ENCODE results near the gene SGCG.

The SGCG gene

DNA sequence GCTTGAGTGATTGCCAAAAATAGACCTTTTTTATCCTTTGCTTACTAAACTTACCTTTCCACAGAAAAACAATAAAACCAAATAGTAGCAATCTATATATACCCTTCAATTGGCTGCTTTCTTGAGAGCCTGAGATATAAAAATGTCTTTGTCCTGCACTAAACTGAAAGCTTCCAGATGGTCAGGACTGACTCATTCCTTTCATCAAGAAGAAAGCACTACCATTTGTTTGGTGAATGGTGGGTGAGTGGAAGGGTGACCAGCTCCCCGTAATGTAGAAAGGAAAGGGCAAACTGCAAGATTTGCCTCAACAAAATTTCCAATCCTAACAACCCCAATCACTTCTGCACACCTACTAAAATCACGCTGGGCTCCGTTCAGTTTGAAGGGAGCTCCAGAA, 184.9 kb downstream of the SGCG start:
- TF ChIP-seq, protein P1, sequence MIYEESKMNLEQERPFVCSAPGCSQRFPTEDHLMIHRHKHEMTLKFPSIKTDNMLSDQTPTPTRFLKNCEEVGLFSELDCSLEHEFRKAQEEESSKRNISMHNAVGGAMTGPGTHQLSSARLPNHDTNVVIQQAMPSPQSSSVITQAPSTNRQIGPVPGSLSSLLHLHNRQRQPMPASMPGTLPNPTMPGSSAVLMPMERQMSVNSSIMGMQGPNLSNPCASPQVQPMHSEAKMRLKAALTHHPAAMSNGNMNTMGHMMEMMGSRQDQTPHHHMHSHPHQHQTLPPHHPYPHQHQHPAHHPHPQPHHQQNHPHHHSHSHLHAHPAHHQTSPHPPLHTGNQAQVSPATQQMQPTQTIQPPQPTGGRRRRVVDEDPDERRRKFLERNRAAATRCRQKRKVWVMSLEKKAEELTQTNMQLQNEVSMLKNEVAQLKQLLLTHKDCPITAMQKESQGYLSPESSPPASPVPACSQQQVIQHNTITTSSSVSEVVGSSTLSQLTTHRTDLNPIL (CRISPR knock-in tag; IDR thresholded peaks at IDR 0.05; ENCODE audit: low read depth) = no peak
- TF ChIP-seq, protein P2, sequence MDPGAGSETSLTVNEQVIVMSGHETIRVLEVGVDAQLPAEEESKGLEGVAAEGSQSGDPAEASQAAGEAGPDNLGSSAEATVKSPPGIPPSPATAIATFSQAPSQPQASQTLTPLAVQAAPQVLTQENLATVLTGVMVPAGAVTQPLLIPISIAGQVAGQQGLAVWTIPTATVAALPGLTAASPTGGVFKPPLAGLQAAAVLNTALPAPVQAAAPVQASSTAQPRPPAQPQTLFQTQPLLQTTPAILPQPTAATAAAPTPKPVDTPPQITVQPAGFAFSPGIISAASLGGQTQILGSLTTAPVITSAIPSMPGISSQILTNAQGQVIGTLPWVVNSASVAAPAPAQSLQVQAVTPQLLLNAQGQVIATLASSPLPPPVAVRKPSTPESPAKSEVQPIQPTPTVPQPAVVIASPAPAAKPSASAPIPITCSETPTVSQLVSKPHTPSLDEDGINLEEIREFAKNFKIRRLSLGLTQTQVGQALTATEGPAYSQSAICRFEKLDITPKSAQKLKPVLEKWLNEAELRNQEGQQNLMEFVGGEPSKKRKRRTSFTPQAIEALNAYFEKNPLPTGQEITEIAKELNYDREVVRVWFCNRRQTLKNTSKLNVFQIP (CRISPR knock-in tag; IDR thresholded peaks at IDR 0.05; ENCODE audit: borderline replicate concordance, low read depth) = no peak
- TF ChIP-seq ZFP30 (CRISPR knock-in tag; IDR thresholded peaks at IDR 0.05) (no peak), ZNF8 (CRISPR knock-in tag; IDR thresholded peaks at IDR 0.05) (no peak), BACH2 (CRISPR knock-in tag; IDR thresholded peaks at IDR 0.05; ENCODE audit: borderline replicate concordance) (no peak), ARNTL (CRISPR knock-in tag; IDR thresholded peaks at IDR 0.05; ENCODE audit: borderline replicate concordance, low read depth) (no peak), CSDC2 (CRISPR knock-in tag; IDR thresholded peaks at IDR 0.05) (no peak), GLIS3 (CRISPR knock-in tag; IDR thresholded peaks at IDR 0.05) (no peak), SNAI2 (CRISPR knock-in tag; IDR thresholded peaks at IDR 0.05) (no peak), PPARA (CRISPR knock-in tag; IDR thresholded peaks at IDR 0.05; ENCODE audit: borderline replicate concordance) (no peak), ZC3H10 (CRISPR knock-in tag; IDR thresholded peaks at IDR 0.05) (no peak), TOX (CRISPR knock-in tag; IDR thresholded peaks at IDR 0.05; ENCODE audit: borderline replicate concordance) (no peak), OSR1 (CRISPR knock-in tag; IDR thresholded peaks at IDR 0.05) (no peak), ISL1 (CRISPR knock-in tag; IDR thresholded peaks at IDR 0.05) (no peak), ZNF70 (CRISPR knock-in tag; IDR thresholded peaks at IDR 0.05) (no peak)
- TF ChIP-seq, protein P3, sequence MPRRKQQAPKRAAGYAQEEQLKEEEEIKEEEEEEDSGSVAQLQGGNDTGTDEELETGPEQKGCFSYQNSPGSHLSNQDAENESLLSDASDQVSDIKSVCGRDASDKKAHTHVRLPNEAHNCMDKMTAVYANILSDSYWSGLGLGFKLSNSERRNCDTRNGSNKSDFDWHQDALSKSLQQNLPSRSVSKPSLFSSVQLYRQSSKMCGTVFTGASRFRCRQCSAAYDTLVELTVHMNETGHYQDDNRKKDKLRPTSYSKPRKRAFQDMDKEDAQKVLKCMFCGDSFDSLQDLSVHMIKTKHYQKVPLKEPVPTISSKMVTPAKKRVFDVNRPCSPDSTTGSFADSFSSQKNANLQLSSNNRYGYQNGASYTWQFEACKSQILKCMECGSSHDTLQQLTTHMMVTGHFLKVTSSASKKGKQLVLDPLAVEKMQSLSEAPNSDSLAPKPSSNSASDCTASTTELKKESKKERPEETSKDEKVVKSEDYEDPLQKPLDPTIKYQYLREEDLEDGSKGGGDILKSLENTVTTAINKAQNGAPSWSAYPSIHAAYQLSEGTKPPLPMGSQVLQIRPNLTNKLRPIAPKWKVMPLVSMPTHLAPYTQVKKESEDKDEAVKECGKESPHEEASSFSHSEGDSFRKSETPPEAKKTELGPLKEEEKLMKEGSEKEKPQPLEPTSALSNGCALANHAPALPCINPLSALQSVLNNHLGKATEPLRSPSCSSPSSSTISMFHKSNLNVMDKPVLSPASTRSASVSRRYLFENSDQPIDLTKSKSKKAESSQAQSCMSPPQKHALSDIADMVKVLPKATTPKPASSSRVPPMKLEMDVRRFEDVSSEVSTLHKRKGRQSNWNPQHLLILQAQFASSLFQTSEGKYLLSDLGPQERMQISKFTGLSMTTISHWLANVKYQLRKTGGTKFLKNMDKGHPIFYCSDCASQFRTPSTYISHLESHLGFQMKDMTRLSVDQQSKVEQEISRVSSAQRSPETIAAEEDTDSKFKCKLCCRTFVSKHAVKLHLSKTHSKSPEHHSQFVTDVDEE (CRISPR knock-in tag; IDR thresholded peaks at IDR 0.05) = no peak
- TF ChIP-seq, protein P4, sequence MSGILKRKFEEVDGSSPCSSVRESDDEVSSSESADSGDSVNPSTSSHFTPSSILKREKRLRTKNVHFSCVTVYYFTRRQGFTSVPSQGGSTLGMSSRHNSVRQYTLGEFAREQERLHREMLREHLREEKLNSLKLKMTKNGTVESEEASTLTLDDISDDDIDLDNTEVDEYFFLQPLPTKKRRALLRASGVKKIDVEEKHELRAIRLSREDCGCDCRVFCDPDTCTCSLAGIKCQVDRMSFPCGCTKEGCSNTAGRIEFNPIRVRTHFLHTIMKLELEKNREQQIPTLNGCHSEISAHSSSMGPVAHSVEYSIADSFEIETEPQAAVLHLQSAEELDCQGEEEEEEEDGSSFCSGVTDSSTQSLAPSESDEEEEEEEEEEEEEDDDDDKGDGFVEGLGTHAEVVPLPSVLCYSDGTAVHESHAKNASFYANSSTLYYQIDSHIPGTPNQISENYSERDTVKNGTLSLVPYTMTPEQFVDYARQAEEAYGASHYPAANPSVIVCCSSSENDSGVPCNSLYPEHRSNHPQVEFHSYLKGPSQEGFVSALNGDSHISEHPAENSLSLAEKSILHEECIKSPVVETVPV (CRISPR knock-in tag; IDR thresholded peaks at IDR 0.05) = no peak
- TF ChIP-seq, protein P5, sequence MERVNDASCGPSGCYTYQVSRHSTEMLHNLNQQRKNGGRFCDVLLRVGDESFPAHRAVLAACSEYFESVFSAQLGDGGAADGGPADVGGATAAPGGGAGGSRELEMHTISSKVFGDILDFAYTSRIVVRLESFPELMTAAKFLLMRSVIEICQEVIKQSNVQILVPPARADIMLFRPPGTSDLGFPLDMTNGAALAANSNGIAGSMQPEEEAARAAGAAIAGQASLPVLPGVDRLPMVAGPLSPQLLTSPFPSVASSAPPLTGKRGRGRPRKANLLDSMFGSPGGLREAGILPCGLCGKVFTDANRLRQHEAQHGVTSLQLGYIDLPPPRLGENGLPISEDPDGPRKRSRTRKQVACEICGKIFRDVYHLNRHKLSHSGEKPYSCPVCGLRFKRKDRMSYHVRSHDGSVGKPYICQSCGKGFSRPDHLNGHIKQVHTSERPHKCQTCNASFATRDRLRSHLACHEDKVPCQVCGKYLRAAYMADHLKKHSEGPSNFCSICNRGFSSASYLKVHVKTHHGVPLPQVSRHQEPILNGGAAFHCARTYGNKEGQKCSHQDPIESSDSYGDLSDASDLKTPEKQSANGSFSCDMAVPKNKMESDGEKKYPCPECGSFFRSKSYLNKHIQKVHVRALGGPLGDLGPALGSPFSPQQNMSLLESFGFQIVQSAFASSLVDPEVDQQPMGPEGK (CRISPR knock-in tag; IDR thresholded peaks at IDR 0.05; ENCODE audit: borderline replicate concordance) = no peak
- no peak for ATAC-seq

DNA sequence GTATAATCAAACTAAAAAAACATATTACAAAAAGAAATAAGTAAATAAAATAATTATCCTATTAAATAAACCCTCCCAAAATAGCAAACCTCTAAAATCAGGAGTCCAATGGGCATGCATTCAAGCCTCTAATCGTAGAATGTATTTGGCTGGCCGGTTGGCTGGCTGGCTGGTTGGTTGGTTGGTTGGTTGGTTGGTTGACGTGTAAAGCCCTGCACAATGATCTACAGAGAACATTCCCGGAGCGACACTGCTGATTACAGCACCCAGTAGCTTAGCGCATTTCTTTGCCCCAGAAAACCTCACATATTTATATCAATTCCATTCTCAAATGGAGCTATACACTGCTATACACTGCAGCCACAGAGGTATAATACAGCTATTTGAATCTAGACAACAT, 187.1 kb downstream of the SGCG start:
- ATAC-seq = no peak
- no peak for TF ChIP-seq ZNF8 (CRISPR knock-in tag; IDR thresholded peaks at IDR 0.05)
- TF ChIP-seq, protein P5 (CRISPR knock-in tag; IDR thresholded peaks at IDR 0.05; ENCODE audit: borderline replicate concordance) = no peak
- TF ChIP-seq ZFP30 (CRISPR knock-in tag; IDR thresholded peaks at IDR 0.05) = no peak
- no peak for TF ChIP-seq BACH2 (CRISPR knock-in tag; IDR thresholded peaks at IDR 0.05; ENCODE audit: borderline replicate concordance)
- TF ChIP-seq ZNF70 (CRISPR knock-in tag; IDR thresholded peaks at IDR 0.05) = no peak
- no peak for TF ChIP-seq PPARA (CRISPR knock-in tag; IDR thresholded peaks at IDR 0.05; ENCODE audit: borderline replicate concordance)
- TF ChIP-seq, protein P3 (CRISPR knock-in tag; IDR thresholded peaks at IDR 0.05) = no peak
- TF ChIP-seq TCF4 (CRISPR knock-in tag; IDR thresholded peaks at IDR 0.05; ENCODE audit: borderline replicate concordance) = no peak
- no peak for TF ChIP-seq ESRRG (CRISPR knock-in tag; IDR thresholded peaks at IDR 0.05)
- TF ChIP-seq SNAI2 (CRISPR knock-in tag; IDR thresholded peaks at IDR 0.05) = no peak
- TF ChIP-seq TOX (CRISPR knock-in tag; IDR thresholded peaks at IDR 0.05; ENCODE audit: borderline replicate concordance) = no peak
- no peak for TF ChIP-seq ARNTL (CRISPR knock-in tag; IDR thresholded peaks at IDR 0.05; ENCODE audit: borderline replicate concordance, low read depth)
- no peak for TF ChIP-seq ISL1 (CRISPR knock-in tag; IDR thresholded peaks at IDR 0.05)
- TF ChIP-seq, protein P4 (CRISPR knock-in tag; IDR thresholded peaks at IDR 0.05) = no peak
- no peak for TF ChIP-seq ZC3H10 (CRISPR knock-in tag; IDR thresholded peaks at IDR 0.05)
- no peak for TF ChIP-seq OSR1 (CRISPR knock-in tag; IDR thresholded peaks at IDR 0.05)
- TF ChIP-seq RARB (CRISPR knock-in tag; IDR thresholded peaks at IDR 0.05) = no peak
